ENCODE results near the gene HCFC1R1.

DNA sequence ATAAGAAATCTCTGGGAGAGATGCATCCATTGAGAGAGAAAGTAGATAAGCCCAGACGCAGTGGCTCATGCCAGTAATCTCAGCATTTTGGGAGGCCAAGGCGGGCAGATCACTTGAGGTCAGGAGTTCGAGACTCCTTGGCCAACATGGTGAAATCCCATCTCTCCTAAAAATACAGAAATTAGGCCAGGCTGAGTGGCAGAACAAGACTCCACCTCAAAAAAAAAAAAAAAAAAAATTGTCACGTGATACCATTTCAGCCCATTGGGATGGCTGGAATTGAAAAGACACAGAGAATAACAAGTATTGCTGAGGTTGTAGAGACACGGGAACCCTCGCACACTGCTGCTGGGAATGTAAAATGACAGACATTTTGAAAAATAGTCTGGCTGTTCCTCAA is 38.8 kb upstream of the HCFC1R1 start:
- TF ChIP-seq CTCF (IDR thresholded peaks at IDR 0.05), result no peak
- TF ChIP-seq MAX (CRISPR knock-in tag; IDR thresholded peaks at IDR 0.05), result no peak
- no peak for TF ChIP-seq HMGXB4 (CRISPR knock-in tag; IDR thresholded peaks at IDR 0.05)
- TF ChIP-seq TEAD4 (CRISPR knock-in tag; IDR thresholded peaks at IDR 0.05), result no peak
